Transverse colon (tissue), 3 donors: ENCODE measurements around the gene RALGDS.

Experiments used
- CTCF ChIP-seq, 5 experiments: fragments of 200-600 bp in 3 of 5; fragments of 450-650 bp in 2 of 5; sonication (generic) in 3 of 5; IDR thresholded peaks; 1 replicate in 2 of 5; 2 replicates in 3 of 5; pipeline ENCODE4 v1.5.1; 2016 to 2017; ENCODE audit warnings: antibody characterized with exemption in 5 of 5, inconsistent platforms in 3 of 5, mild to moderate bottlenecking in 2 of 5, moderate library complexity in 1 of 5
- EP300 ChIP-seq: sonication (generic); formaldehyde crosslinking; IDR thresholded peaks from one replicate; pipeline ENCODE4 v1.6.1; 2017; ENCODE audit warnings: antibody characterized with exemption, low read depth

- TF ChIP-seq CTCF (IDR thresholded peaks at IDR 0.05) (no peak), EP300 (no peak)
Measured at GRCh38 chr9:133065070-133065388, 56.0 kb downstream of the RALGDS start.
